ENCODE data around the gene GGCT.

- TF ChIP-seq CTCF (IDR thresholded peaks at IDR 0.05; ENCODE audit: insufficient read depth, low read length, poor library complexity, severe bottlenecking) = no peak
- TF ChIP-seq EZH2phosphoT487 (conservative IDR thresholded peaks at IDR 0.05; ENCODE audit: low read length) = no peak
Observed at GRCh38 chr7:30452280-30452930, 52.2 kb downstream of the GGCT start.
